HG02970 (cell line): ENCODE data around the gene PIWIL1.

ENCODE experiments used
- ATAC-seq: cut with Tn5 transposase; IDR thresholded peaks from one replicate; pipeline ENCODE4 v1.9.1; 2021; ENCODE audit warnings: mild to moderate bottlenecking, moderate library complexity, moderate number of reproducible peaks; ENCODE audit not compliant: unreplicated experiment, low FRiP score

Gene PIWIL1

GRCh38 chr12:130369816-130370215, 32.1 kb downstream of the PIWIL1 start:
- no peak for ATAC-seq

GRCh38 chr12:130371296-130371695, 33.6 kb downstream of the PIWIL1 start:
- no peak for ATAC-seq

- ATAC-seq, result no peak
Observed at GRCh38 chr12:130372936-130373335, 35.2 kb downstream of the PIWIL1 start.

GRCh38 chr12:130374083-130374482, 36.4 kb downstream of the PIWIL1 start:
- ATAC-seq, result no peak

GRCh38 chr12:130375296-130376287, 37.9 kb downstream of the PIWIL1 start:
- no peak for ATAC-seq

- ATAC-seq, result no peak
Observed at GRCh38 chr12:130382818-130383217, 45.1 kb downstream of the PIWIL1 start.

- no peak for ATAC-seq
Observed at GRCh38 chr12:130384234-130384633, 46.5 kb downstream of the PIWIL1 start.

- ATAC-seq, result no peak
Observed at GRCh38 chr12:130385193-130385592, 47.5 kb downstream of the PIWIL1 start.

- no peak for ATAC-seq
Observed at GRCh38 chr12:130391186-130391585, 53.5 kb downstream of the PIWIL1 start.

GRCh38 chr12:130394906-130395305, 57.2 kb downstream of the PIWIL1 start:
- ATAC-seq, result no peak

GRCh38 chr12:130396667-130397066, 59.0 kb downstream of the PIWIL1 start:
- ATAC-seq, result no peak

- no peak for ATAC-seq
Observed at GRCh38 chr12:130398100-130398848, 60.6 kb downstream of the PIWIL1 start.

- no peak for ATAC-seq
Observed at GRCh38 chr12:130401703-130402102, 64.0 kb downstream of the PIWIL1 start.

GRCh38 chr12:130405332-130405731, 67.6 kb downstream of the PIWIL1 start:
- ATAC-seq, result no peak

GRCh38 chr12:130412384-130412783, 74.7 kb downstream of the PIWIL1 start:
- no peak for ATAC-seq

GRCh38 chr12:130413909-130414308, 76.2 kb downstream of the PIWIL1 start:
- no peak for ATAC-seq

GRCh38 chr12:130414381-130414780, 76.7 kb downstream of the PIWIL1 start:
- ATAC-seq, result no peak

GRCh38 chr12:130418251-130418650, 80.6 kb downstream of the PIWIL1 start:
- ATAC-seq, result no peak

GRCh38 chr12:130419116-130419515, 81.4 kb downstream of the PIWIL1 start:
- no peak for ATAC-seq

GRCh38 chr12:130420071-130420470, 82.4 kb downstream of the PIWIL1 start:
- ATAC-seq, result no peak

GRCh38 chr12:130421896-130422295, 84.2 kb downstream of the PIWIL1 start:
- no peak for ATAC-seq
